A549 (cell line): ENCODE measurements around the gene HCN2.

Experiments used
- BHLHE40 ChIP-seq: IDR thresholded peaks from 2 replicates; pipeline ENCODE4 v1.6.1; 2012; ENCODE audit warnings: low read depth, low read length, inconsistent platforms
- RCOR1 ChIP-seq: fragments of 150-350 bp; IDR thresholded peaks from 2 replicates; pipeline ENCODE4 v1.6.1; 2014; ENCODE audit warnings: antibody characterized with exemption, low read length, low read depth
- REST ChIP-seq: fragments of 200-600 bp; sonication (generic); IDR thresholded peaks from 2 replicates; pipeline ENCODE4 v1.6.1; 2016; ENCODE audit warnings: antibody characterized with exemption, mild to moderate bottlenecking, moderate library complexity
- TF ChIP-seq, protein P1 (sequence below): IDR thresholded peaks from 2 replicates; pipeline ENCODE4 v1.6.1; 2012

GRCh38 chr19:601790-602189, 12.1 kb downstream of the HCN2 start:
- TF ChIP-seq REST = no peak
- TF ChIP-seq RCOR1 = no peak
- TF ChIP-seq BHLHE40 = no peak
- TF ChIP-seq, protein P1, sequence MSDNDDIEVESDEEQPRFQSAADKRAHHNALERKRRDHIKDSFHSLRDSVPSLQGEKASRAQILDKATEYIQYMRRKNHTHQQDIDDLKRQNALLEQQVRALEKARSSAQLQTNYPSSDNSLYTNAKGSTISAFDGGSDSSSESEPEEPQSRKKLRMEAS = no peak
